ENCODE measurements around the gene MAST4. TPM values are rescaled to one million over a fixed set of nuclear protein-coding genes. Genes with fewer than 3 reads are reported as not detected.
A peak's percentile ranks its signal among the peaks of the same experiment; 100 is the strongest.

Gene MAST4
- total and polyA plus RNA-seq, 2 donors from 2014 or later, result 27.3 to 31.4 TPM

GRCh38 chr5:66859526-66859925 lies 263.3 kb downstream of the MAST4 start:
- FAIRE-seq, result no peak
- TF ChIP-seq CTCF (IDR thresholded peaks at IDR 0.05; ENCODE audit: borderline replicate concordance, extremely low read depth, insufficient read depth), result no peak
- H3K27me3 ChIP-seq (ENCODE audit: control insufficient read depth, insufficient read depth, low read length), result no peaks in the 10 kb centered on the region

GRCh38 chr5:66860199-66860975 lies 264.2 kb downstream of the MAST4 start:
- H3K36me3 ChIP-seq (ENCODE audit: control insufficient read depth in 2 of 3, insufficient read depth in 3 of 3, low read length in 3 of 3), result no peaks in the 10 kb centered on the region
- intact Hi-C loops (cut with DNase I), result no loop called here
- no peak for TF ChIP-seq CTCF (IDR thresholded peaks at IDR 0.05; ENCODE audit: borderline replicate concordance, extremely low read depth, insufficient read depth)
- no peak overlapping the region for H3K4me3 ChIP-seq (ENCODE audit: low read length in 3 of 3)
- H3K27me3 ChIP-seq (ENCODE audit: control insufficient read depth, insufficient read depth, low read length), result no peaks in the 10 kb centered on the region
- DNase-seq (peak in 2 of 5 donors; percentile 12 to 37), FAIRE-seq (no peak)
- peaks cover 0 to 2% (median 0%) of the 10 kb centered on the region in 3 donors for H3K4me1 ChIP-seq (ENCODE audit: control insufficient read depth in 2 of 3, insufficient read depth in 2 of 3, low read depth in 1 of 3, low read length in 3 of 3)
- no peak overlapping the region for H3K9ac ChIP-seq (ENCODE audit: low read length in 3 of 3)
- no peaks in the 10 kb centered on the region for H3K9me3 ChIP-seq (ENCODE audit: control insufficient read depth in 2 of 3, insufficient read depth in 1 of 3, low read length in 3 of 3)
- H3K27ac ChIP-seq (ENCODE audit: low read depth in 2 of 2, low read length in 2 of 2), result no peak overlapping the region

More at GRCh38 chr5:66859526-66859925, 263.3 kb downstream of the MAST4 start:
- Histone ChIP-seq H3K9me3 (ENCODE audit: control insufficient read depth in 2 of 3, insufficient read depth in 1 of 3, low read length in 3 of 3) (no peaks in the 10 kb centered on the region), H3K4me3 (ENCODE audit: low read length in 3 of 3) (no peak overlapping the region), H3K36me3 (ENCODE audit: control insufficient read depth in 2 of 3, insufficient read depth in 3 of 3, low read length in 3 of 3) (no peaks in the 10 kb centered on the region), H3K4me1 (ENCODE audit: control insufficient read depth in 2 of 3, insufficient read depth in 2 of 3, low read depth in 1 of 3, low read length in 3 of 3) (peaks cover 0 to 2% (median 0%) of the 10 kb centered on the region in 3 donors), H3K27ac (ENCODE audit: low read depth in 2 of 2, low read length in 2 of 2) (no peak overlapping the region), H3K9ac (ENCODE audit: low read length in 3 of 3) (no peak overlapping the region)
- no peak for DNase-seq
- intact Hi-C loops (cut with DNase I), result no loop called here

GRCh38 chr5:66861402-66861801 lies 265.2 kb downstream of the MAST4 start:
- Histone ChIP-seq H3K9ac (ENCODE audit: low read length in 3 of 3) (no peak overlapping the region), H3K4me3 (ENCODE audit: low read length in 3 of 3) (no peak overlapping the region), H3K4me1 (ENCODE audit: control insufficient read depth in 2 of 3, insufficient read depth in 2 of 3, low read depth in 1 of 3, low read length in 3 of 3) (peaks cover 0 to 2% (median 0%) of the 10 kb centered on the region in 3 donors), H3K27ac (ENCODE audit: low read depth in 2 of 2, low read length in 2 of 2) (no peak overlapping the region), H3K9me3 (ENCODE audit: control insufficient read depth in 2 of 3, insufficient read depth in 1 of 3, low read length in 3 of 3) (no peaks in the 10 kb centered on the region), H3K27me3 (ENCODE audit: control insufficient read depth, insufficient read depth, low read length) (no peaks in the 10 kb centered on the region), H3K36me3 (ENCODE audit: control insufficient read depth in 2 of 3, insufficient read depth in 3 of 3, low read length in 3 of 3) (no peaks in the 10 kb centered on the region)
- DNase-seq, result no peak
- intact Hi-C loops (cut with DNase I), result no loop called here
- no peak for FAIRE-seq
- no peak for TF ChIP-seq CTCF (IDR thresholded peaks at IDR 0.05; ENCODE audit: borderline replicate concordance, extremely low read depth, insufficient read depth)
